Mesothelial cell of epicardium (in vitro differentiated cells): ENCODE data around the gene SP140L. TPM values are rescaled to one million over a fixed set of nuclear protein-coding genes. Genes with fewer than 3 reads are reported as not detected.

Experiments
- DNase-seq, 2 experiments: peaks; one replicate each; pipeline ENCODE4 v3.0.0; 2021; ENCODE audit warnings: low spot score in 2 of 2; ENCODE audit not compliant: unreplicated experiment in 2 of 2
- H3K27ac Mint-ChIP-seq: 2 replicates; pipeline ENCODE4 v1.8.0; 2021; ENCODE audit warnings: mixed read lengths
- H3K27me3 Mint-ChIP-seq: 2 replicates; pipeline ENCODE4 v1.8.0; 2021; ENCODE audit warnings: low read depth, mixed read lengths
- H3K36me3 Mint-ChIP-seq: 2 replicates; pipeline ENCODE4 v1.8.0; 2021; ENCODE audit warnings: mixed read lengths
- H3K4me1 Mint-ChIP-seq: 2 replicates; pipeline ENCODE4 v1.8.0; 2021; ENCODE audit warnings: mixed read lengths
- H3K4me3 Mint-ChIP-seq: 2 replicates; pipeline ENCODE4 v1.8.0; 2021; ENCODE audit warnings: mild to moderate bottlenecking, moderate library complexity, mixed read lengths
- H3K9me3 Mint-ChIP-seq: 2 replicates; pipeline ENCODE4 v1.8.0; 2021; ENCODE audit warnings: mixed read lengths
- CTCF ChIP-seq: fragments of 200-600 bp; sonication (generic); IDR thresholded peaks from one replicate; pipeline ENCODE4 v1.5.0; 2021; ENCODE audit warnings: antibody characterized with exemption; ENCODE audit not compliant: unreplicated experiment
- total RNA-seq: library from RNA; stranded (reverse); gene quantifications from 3 replicates; pipeline ENCODE4 v1.2.1, GENCODE V29; 2021

The SP140L gene
- total RNA-seq, 1 donor from 2014 or later, result 7.2 TPM

- Mint-ChIP-seq H3K27me3 (no peaks in the 10 kb centered on the region), H3K27ac (no peak overlapping the region), H3K4me1 (no peaks in the 10 kb centered on the region), H3K9me3 (no peaks in the 10 kb centered on the region), H3K36me3 (no peaks in the 10 kb centered on the region), H3K4me3 (no peak overlapping the region)
- no peak for TF ChIP-seq CTCF
- no peak for DNase-seq
Observed at GRCh38 chr2:230312638-230313037, 14.4 kb upstream of the SP140L start.

GRCh38 chr2:230317366-230317765 is 9.6 kb upstream of the SP140L start:
- Mint-ChIP-seq H3K36me3 (no peaks in the 10 kb centered on the region), H3K27me3 (no peaks in the 10 kb centered on the region)
- no peak for TF ChIP-seq CTCF

GRCh38 chr2:230318190-230319121 is 8.5 kb upstream of the SP140L start:
- Mint-ChIP-seq H3K4me1 (no peaks in the 10 kb centered on the region), H3K27me3 (no peaks in the 10 kb centered on the region), H3K4me3 (no peak overlapping the region), H3K9me3 (peaks cover 13% of the 10 kb centered on the region), H3K27ac (no peak overlapping the region), H3K36me3 (peaks cover 3% of the 10 kb centered on the region)
- no peak for DNase-seq
- no peak for TF ChIP-seq CTCF

More at GRCh38 chr2:230317366-230317765, 9.6 kb upstream of the SP140L start:
- no peak for DNase-seq
- H3K27ac Mint-ChIP-seq, result no peak overlapping the region
- H3K4me3 Mint-ChIP-seq, result no peak overlapping the region
- H3K9me3 Mint-ChIP-seq, result peaks cover 7% of the 10 kb centered on the region
- H3K4me1 Mint-ChIP-seq, result no peaks in the 10 kb centered on the region

- TF ChIP-seq CTCF, result no peak
- H3K4me3 Mint-ChIP-seq, result no peak overlapping the region
- H3K9me3 Mint-ChIP-seq, result peaks cover 16% of the 10 kb centered on the region
- H3K27me3 Mint-ChIP-seq, result no peaks in the 10 kb centered on the region
- no peak overlapping the region for H3K27ac Mint-ChIP-seq
- H3K36me3 Mint-ChIP-seq, result peaks cover 3% of the 10 kb centered on the region
- no peaks in the 10 kb centered on the region for H3K4me1 Mint-ChIP-seq
- no peak for DNase-seq
Observed at GRCh38 chr2:230319211-230319862, 7.7 kb upstream of the SP140L start.

- no peak for TF ChIP-seq CTCF
- Mint-ChIP-seq H3K4me3 (no peak overlapping the region), H3K9me3 (peaks cover 16% of the 10 kb centered on the region), H3K27me3 (no peaks in the 10 kb centered on the region), H3K4me1 (no peaks in the 10 kb centered on the region), H3K36me3 (peaks cover 3% of the 10 kb centered on the region), H3K27ac (no peak overlapping the region)
- DNase-seq, result no peak
Observed at GRCh38 chr2:230321031-230321430, 6.0 kb upstream of the SP140L start.
